Activated CD8-positive, alpha-beta memory T cell treated with anti-CD3 and anti-CD28 coated beads, Interleukin-2, amount 50 U/mL, for 24 hours (primary cell): ENCODE data around the gene TRIM56.
"Not testable (repeated sequence)": the region's sequence is repeated elsewhere in the genome, so short reads cannot be mapped to it uniquely, and the experiment has no call there.

ENCODE experiments used
- DNase-seq: peaks from one replicate; pipeline ENCODE4 v3.0.0-alpha.2; 2020; ENCODE audit errors: extremely low read depth

Gene TRIM56

DNA sequence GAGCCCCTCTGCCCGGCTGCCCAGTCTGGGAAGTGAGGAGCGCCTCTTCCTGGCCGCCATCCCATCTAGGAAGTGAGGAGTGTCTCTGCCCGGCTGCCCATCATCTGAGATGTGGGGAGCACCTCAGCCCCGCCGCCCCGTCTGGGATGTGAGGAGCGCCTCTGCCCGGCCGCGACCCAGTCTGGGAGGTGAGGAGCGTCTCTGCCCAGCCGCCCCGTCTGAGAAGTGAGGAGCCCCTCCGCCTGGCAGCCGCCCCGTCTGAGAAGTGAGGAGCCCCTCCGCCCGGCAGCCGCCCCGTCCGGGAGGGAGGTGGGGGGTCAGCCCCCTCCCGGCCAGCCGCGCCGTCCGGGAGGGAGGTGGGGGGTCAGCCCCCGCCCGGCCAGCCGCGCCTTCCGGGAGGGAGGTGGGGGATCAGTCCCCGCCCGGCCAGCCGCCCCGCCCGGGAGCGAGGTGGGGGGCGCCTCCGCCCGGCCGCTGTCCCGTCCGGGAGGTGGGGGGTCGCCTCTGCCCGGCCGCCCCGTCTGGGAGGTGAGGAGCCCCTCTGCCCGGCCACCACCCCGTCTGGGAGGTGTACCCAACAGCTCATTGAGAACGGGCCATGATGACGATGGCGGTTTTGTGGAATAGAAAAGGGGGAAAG, 7.1 kb downstream of the TRIM56 start:
- DNase-seq: not testable (repeated sequence)

DNA sequence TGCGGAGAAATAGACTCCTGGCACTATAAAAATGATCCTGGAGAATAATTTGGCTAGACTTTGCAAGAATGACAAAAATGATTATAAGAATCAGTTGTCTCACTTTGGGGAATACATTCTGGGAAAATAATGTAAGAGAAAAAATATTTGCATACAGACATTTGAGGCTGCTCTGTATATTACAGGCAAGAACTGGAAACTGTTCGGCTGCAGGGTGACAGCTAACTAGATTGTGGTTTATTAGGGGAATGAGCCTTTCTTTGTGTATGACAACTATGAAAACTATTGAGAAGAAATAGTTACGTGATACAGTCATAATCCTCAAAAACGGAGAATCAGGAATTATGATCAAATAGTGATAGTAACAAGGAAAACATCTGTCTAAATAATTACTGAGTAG, 8.6 kb downstream of the TRIM56 start:
- DNase-seq: no peak

DNA sequence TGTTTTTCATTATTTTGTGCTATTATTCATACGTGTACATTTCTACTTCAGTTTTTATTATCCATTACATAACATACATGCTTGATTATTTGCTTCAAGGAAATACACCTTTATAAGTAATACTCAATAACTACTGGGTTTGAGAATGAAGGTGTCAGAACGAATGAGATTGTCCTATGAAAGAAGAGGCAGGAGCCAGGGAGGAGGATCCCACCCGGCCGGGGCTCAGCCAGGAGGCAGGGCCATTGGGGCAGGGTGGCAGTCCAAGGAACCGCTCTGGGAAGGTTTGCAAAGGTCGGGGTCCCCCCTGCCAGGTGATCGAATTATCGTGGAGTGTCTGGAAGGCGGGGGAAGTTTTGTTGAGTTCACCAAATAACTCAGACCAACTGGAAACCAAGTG, 9.1 kb downstream of the TRIM56 start:
- no peak for DNase-seq

DNA sequence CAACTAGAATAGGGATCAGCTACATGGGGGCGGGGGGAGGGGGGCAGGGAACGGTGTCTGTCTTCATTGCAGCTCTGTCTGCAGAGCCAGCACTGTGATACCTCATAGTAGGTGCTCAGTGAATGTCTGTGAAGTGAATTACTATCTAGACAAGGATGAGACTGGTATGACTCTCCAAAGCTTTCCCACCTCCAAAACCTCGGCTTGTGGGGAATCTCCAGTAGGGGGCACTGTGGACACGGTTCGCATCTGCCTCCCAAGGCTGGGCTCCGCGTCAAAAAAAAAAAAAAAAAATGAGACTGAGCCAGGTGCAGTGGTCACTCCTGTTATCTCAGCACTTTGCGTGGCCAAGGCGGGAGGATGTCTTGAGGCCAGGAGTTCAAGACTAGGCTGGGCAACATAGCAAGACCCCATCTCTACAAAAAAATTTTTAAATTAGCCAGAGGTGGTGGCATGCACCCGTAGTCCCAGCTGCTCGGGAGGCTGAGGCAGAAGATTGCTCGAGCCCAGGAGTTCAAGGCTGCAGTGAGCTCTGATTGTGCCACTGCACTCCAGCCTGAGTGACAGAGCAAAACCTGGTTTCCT, 9.6 kb downstream of the TRIM56 start:
- DNase-seq: no peak

DNA sequence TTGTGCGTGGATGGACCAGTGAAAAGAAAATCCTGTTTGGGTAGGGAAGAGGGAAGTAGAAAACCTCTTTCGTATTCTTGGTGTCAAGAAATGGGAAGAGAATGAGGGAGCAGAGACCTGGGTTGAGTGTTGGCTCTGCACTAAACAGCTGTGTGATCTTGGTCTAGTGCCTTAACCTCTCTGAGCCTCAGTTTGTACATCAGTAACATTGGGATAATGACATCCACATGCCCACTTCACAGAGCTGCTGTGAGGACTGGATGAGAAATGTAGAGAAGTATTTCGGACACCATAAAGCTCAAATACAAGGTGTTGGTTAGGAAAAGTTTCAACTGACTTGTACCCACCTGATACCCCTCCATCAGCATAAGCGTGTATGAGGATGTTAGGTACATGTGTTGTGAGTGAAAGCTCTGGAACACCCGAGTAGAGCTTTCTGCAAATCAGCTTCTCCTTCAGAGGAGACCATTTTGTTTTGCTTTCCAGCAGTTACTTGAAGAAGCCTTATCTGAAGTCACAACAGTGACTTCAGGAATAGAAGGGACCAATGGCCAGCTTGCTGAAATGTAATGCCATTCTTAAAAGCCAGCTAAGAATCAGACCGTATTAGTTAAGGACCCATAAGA, 11.2 kb downstream of the TRIM56 start:
- no peak for DNase-seq

DNA sequence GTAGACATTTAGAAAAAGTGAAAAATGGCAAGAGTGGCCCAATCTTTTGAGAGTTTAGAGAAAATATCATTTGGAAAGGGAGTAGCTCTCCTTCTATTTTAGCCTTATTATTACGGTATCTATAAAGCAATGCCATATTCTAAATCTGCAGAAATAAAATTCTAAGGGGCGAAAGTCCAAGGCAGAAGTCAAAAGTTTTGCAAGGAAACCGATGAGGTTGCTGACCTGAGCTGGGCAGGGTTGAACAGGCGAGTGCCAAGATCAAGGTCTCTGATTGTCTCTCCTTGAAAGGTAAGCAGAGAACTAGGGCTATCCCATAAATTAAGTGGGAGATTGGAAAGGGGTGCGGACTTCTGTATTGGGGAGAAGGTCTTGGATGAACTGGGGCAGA, 11.7 kb downstream of the TRIM56 start:
- DNase-seq: no peak

DNA sequence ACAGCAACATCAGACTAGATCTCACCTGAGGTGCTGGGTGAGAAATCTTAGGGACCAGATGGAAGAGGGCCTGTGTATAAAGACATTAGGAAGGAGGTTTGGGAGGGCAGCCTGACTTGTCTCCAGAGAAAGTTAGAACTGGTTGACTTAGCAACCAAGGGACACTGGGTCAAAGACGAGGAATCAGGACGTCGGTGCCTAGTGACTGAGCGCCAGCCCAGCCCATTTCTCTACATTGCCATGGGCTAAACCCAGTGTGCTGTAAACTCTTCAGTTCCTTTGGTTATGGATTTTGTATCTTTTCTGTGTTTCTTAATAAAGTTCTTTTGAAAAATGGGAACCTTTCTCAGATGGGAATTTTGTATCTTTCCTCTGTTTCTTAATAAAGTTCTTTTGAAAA, 12.3 kb downstream of the TRIM56 start:
- no peak for DNase-seq

DNA sequence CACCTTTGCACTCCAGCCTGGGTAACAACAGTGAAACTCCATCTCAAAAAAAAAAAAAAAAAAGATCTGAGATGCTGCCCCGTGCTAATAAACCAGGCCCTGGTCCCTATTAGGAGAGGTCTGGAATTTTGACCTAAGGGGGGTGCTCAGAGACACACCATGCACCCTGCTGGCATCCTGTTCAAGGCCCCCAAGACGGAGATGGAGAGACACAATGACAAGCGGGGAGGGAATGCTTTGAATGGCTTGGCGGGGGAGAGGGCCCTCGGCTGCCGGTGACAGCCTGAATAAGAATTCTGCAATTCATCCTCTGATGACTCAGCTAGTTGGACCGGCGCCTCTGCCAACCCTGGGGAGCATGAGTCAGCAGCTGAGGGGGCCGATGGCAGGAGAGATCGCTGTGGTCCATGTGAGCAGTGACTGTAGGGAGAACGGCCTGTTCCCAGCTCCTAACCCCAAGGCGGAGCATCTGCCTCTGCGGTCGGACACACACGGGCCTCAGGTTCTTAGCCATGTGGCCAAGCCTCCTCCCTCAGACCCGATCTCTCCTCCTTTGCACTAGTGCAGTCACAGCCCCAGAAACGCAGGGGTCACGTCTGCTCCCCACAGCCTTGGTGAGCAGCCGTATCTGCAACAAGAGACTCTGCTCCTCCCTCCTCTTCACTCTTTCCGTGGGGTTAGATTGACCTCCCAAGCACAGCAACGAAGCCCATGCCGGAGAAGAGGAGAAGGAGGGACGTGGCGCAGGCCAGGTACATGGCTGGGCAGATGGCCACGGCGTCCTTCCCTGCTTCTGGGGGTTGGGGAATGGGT, 14.9 kb downstream of the TRIM56 start:
- peak; percentile 31 for DNase-seq

DNA sequence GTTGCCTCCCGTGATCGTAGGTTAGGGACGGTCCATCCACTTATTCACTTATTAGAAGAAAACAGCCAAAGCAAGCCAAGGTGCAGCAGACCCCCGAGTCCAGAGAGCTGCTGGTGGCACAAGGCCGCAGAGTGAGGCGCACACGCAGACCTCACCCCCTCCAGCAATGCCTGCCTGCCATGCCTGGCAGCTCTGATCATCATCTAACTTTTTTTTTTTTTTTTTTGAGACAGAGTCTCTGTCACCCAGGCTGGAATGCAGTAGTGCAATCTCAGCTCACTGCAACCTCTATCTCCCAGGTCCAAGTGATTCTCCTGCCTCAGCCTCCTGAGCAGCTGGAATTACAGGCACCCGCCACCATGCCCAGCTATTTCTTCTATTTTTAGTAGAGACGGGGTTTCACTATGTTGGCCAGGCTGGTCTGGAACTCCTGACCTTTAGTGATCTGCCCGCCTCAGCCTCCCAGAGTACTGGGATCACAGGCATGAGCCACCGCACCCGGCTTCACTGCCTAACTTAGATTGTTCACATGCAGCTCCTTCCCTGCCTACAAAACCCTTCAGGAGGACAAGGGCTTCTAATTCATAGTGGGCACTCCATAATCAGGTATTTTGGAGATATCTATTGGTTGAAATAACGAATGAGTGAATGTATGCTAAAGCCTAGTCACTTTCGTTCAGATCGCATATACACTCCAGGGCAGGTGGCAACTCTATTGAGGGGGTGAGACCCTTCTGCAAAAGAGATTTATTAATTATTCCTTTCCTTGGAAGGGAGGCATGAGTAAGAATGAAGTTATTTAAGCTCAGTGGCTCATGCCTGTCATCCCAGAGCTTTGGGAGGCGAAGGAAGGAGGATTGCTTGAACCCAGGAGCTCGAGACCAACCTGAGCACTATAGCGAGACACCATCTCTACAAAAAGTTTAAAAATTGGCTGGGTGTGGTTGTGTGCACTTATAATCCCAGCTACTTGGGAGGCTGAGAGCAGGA, 15.9 kb downstream of the TRIM56 start:
- DNase-seq: no peak

DNA sequence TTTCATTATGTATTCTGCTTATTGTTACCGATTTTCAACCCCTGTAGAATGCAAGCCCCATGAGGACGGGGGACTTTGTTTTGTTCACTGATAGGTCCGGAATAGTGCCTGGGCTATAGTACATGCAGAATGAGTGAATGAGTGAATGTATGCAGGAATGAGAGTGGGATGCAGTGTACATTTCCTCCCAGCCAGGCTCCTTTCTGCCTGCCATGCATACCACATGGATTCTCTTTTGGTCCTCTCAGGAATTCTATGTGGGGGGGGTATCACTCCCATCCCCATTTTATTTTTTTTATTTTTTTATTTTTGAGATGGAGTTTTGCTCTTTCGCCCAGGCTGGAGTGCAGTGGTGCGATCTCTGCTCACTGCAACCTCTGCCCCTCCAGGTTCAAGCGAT, 16.7 kb downstream of the TRIM56 start:
- DNase-seq: no peak

DNA sequence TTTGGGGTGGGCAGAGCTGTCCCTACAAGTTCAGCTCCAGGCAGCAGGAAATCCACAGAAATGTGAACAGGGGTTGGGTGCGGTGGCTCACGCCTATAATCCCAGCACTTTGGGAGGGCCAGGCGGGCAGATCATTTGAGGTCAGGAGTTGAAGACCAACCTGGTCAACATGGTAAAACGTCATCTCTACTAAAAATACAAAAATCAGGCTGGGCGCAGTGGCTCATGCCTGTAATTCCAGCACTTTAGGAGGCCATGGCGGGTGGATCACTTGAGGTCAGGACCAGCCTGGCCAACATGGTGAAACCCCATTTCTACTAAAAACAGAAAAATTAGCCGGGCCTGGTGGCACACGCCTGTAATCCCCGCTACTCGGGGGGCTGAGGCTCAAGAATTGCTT, 18.4 kb downstream of the TRIM56 start:
- not testable (repeated sequence) for DNase-seq

DNA sequence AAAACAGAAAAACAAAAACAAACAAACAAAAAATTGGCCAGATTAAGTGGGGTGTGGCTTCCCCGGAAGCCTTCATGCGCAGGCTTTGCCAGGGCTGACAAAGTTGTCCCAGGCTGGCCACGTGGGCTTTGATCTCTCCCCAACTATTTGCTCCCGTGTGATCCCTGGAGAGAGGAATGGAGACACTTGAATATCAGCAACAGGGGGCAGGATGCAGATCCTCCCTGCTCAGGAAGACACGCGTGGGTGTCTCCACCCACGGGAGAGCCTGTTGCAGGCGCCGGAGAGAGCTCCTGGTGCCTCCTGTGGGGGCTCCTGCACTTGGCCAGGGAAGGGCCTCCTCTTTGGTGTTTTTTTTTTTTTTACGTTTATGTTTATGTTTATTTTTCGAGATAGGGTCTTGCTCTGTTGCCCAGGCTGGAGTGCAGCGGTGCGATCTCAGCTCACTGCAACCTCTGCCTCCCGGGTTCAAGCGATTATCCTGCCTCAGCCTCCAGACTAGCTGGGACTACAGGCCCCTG, 19.0 kb downstream of the TRIM56 start:
- DNase-seq: no peak

DNA sequence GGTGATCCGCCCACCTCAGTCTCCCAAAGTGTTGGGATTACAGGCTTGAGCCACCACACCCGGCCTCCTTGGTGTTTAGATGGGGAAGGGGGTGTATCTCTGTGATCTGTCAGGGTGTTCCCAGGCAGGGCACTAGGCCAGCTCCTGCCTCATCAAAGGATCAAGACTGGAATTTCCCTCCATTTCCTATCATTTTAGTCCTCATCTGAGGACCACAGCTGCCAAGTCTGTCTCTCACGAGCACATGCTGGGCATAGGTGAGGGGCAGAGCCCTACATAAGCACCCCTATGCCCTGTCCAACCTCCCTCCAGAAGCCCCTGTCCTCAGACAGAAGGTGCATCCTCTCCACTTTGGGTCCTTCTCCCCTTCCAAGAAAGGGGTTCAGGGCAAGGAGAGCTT, 19.5 kb downstream of the TRIM56 start:
- no peak for DNase-seq

DNA sequence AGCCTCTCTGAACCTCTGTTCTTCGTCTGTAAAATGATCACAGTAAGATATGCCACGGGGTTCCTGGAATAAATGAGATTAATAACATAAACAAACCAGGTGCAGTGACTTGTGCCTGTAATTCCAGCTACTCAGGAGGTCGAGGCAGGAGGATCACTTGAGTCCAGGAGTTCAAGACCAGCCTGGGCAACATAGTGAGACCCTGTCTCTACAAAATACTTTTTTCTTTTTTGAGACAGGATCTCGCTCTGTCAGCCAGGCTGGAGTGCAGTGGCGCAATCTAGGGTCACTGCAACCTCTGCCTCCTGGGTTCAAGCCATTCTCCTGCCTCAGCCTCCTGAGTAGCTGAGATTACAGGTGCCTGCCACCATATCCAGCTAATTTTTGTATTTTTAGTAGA, 20.0 kb downstream of the TRIM56 start:
- not testable (repeated sequence) for DNase-seq

DNA sequence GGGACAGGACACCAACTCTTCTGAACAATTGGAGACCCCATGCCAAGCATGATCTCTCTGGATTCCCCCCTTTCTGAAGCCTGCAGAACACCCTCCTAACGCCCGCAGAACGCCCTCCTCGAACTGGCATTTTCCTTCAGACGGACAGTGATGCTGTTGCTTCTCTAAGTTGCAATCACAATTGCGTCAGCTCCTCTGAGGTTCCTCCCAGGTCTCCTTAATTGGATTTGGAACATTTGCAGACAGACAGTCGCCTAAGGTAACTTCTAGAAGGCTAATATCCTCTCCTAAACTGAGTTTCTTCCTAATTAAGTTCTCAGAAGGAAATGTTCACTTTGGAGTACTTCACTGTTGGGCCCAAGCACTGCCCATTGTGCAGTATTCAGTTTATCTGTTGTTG, 21.1 kb downstream of the TRIM56 start:
- DNase-seq: no peak

DNA sequence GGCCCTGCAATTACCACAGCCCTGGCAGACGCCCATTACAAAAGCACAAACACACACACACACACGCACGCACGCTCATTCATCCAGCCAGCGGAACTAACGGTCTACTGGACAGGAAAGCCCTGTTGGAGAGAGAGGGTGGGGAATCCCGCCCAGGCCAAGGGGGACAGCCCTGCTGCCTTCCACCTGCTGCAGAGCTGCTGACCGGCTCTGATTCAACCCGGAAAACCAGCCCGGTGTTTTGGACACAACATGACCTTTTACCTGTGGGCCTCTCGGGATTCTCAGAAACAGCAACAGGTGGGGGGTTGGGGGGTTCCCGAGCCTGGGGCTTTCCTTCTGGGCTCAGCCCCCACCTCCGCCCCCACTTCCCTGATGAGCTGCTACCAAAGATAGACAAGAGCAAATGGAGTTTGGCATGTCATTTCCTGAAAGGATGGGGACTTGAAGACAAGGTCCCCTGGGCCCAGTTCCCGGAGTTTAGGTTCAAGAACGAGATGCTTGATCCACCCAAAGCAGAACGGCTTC, 23.1 kb downstream of the TRIM56 start:
- DNase-seq: no peak

DNA sequence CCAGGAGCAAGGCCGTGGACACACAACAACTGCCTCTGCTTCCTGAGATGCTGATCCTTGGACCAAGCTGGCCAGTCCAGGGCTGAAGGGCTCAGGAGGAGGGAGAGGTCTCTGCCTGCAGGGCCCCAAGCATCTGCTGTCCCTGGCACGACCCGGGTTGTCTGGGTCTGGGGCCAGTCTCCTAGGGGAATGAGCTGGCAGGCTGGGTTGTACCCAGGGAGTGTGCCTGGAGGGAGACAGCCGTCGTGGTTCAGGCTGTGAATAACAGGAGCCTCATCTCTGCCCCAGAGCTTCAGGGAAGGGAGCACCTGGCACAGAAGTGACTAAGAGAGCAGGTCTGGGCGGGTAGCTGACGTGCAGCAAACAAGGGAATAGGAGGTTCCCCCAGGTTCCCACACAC, 23.7 kb downstream of the TRIM56 start:
- no peak for DNase-seq

DNA sequence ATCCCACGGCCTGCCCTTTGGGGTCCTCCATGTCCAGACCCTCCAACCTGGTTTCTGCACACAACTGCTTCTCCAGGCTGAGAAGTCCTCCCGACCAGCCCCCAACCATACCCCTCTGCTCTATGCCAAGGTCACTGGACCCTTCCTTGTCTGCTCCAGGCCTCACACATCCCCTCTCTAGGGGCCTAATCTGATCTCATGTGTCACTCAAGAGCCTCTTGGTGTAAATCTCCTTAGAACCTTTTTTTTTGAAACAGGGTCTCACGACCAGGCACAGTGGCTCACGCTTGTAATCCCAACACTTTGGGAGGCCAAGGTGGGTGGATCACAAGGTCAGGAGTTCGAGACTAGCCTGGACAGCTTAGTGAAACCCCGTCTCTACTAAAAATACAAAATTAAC, 24.1 kb downstream of the TRIM56 start:
- DNase-seq: no peak

DNA sequence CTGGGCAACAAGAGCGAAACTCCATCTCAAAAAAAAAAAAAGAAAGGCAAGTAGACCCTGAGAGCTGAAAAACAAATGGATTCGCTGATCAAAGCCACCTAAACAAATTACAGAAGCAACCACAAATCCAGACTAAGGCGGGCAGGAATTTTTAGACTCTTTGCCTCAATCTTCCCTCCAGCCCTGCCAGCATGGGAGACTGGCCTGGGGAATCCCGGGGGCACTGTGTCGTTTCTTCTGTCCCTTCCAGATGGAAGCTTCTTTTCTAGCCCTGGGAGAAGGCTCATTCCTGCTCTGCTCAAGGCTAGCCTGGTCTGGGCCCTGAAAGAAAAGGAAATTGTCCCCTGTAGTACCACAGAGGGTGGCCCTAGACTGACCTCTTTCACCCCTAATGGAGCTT, 26.0 kb downstream of the TRIM56 start:
- DNase-seq: no peak

DNA sequence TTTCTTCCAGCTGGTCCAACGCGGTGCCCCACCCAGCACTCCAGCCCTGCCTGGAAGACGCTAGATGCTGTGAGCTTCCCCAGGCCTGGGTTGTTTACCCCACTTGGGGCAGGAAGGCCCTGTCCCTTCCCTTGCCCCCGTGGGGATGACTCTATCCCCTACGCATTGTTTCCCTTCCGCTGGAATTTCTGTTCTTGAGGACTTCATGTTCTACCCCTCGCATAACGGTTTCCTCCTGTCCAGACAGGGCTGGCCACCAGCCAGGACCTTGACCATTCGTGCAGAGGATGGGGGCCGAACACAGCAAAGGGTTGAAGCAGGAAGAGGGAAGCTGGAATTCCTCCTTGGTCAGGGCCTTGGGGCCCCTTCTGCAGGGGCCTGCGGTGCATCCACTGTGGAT, 27.0 kb downstream of the TRIM56 start:
- no peak for DNase-seq

DNA sequence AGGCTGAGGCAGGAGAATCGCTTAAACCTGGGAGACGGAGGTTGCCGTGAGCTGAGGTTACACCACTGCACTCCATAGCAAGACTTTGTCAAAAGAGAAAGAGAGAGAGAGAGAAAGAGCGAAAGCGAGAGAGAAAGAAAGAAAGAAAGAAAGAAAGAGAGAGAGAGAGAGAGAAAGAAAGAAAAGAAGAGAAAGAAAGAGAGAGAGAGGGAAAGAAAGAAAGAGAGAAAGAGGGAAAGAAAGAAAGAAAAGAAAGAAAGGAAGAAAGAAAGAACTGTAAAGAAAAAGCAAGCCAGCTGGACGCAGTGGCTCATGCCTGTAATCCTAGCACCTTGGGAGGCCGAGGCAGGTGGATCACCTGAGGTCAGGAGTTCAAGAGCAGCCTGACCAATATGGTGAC, 27.9 kb downstream of the TRIM56 start:
- DNase-seq: not testable (repeated sequence)
